ENCODE measurements around the gene ACER3. TPM values are rescaled to one million over a fixed set of nuclear protein-coding genes. Genes with fewer than 3 reads are reported as not detected.

ACER3 gene
- total and polyA plus RNA-seq, 2 of the 4 experiments (the other 2 are of a cell fraction), result 3.5 to 10.0 TPM

DNA sequence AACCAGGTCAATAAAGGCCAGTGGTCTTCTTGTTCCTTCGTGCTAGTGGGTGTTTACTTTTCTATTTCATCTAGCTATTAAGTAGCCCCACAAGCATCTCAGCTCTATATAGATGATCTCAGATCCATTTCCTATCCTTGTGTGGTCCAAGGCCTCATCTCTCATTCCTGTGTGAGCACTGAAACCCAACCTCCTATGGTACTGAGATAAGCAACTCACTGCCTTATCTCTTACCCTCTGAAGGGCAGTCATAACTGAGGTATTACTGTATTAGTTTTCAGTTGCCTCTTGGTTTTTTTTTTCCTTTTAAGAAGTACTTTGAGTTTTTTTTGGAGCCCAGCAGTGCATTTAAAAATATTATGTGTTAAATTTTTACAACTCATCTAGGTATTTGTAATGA lies 28.3 kb downstream of the ACER3 start:
- Histone ChIP-seq H2AK5ac (ENCODE audit: low read depth, low read length) (no peak overlapping the region), H2BK5ac (ENCODE audit: low read depth, low read length, poor library complexity, severe bottlenecking) (no peak overlapping the region), H2BK20ac (ENCODE audit: low read depth, low read length) (no peak overlapping the region), H3K18ac (ENCODE audit: low read depth, low read length) (no peak overlapping the region), H3K4me3 (ENCODE audit: insufficient read depth, low read depth, low read length) (no peak overlapping the region), H4K8ac (ENCODE audit: low read depth in 2 of 2, low read length in 2 of 2) (no peak overlapping the region), H2BK15ac (ENCODE audit: low read depth, low read length) (no peak overlapping the region), H3K14ac (replicated peaks; ENCODE audit: low read depth, low read length) (no peak overlapping the region), H3K9me3 (ENCODE audit: control insufficient read depth, insufficient read depth, low read length) (no peaks in the 10 kb centered on the region), H3K9ac (ENCODE audit: low read depth, low read length) (no peak overlapping the region), H4K91ac (ENCODE audit: insufficient read depth, low read depth, low read length) (no peak overlapping the region), H3K56ac (ENCODE audit: extremely low read depth, insufficient read depth, low read length) (no peak overlapping the region), H2BK120ac (ENCODE audit: low read depth, low read length) (no peak overlapping the region), H3K4me2 (ENCODE audit: low read depth, low read length) (no peak overlapping the region), H4K5ac (ENCODE audit: low read depth, low read length) (no peak overlapping the region), H3K27ac (ENCODE audit: insufficient read depth, low read length) (no peak overlapping the region), H2AFZ (replicated peaks; ENCODE audit: low read length, poor library complexity) (no peak overlapping the region), H3K4ac (ENCODE audit: low read depth, low read length) (no peak overlapping the region), H3K36me3 (ENCODE audit: control insufficient read depth, insufficient read depth, low read length) (no peaks in the 10 kb centered on the region), H4K20me1 (ENCODE audit: insufficient read depth, low read length) (no peaks in the 10 kb centered on the region), H2AK9ac (replicated peaks; ENCODE audit: low read depth, low read length, poor library complexity) (no peak overlapping the region), H3K79me1 (ENCODE audit: low read depth in 1 of 2, low read length in 2 of 2) (peaks cover 0 to 4% of the 10 kb centered on the region in 2 experiments; a peak in 2 of 4 replicates), H3K9me1 (ENCODE audit: insufficient read depth, low read length) (no peaks in the 10 kb centered on the region), H3K23ac (ENCODE audit: low read depth, low read length) (no peak overlapping the region), H3K27me3 (ENCODE audit: control insufficient read depth, insufficient read depth, low read length) (no peaks in the 10 kb centered on the region), H3K4me1 (ENCODE audit: control insufficient read depth, insufficient read depth, low read length) (no peaks in the 10 kb centered on the region; the same call in 1 of the 2 replicates)
- DNase-seq (peak; percentile 68), ATAC-seq (ENCODE audit: low read depth) (peak; percentile 81)
- in situ Hi-C loops (cut with MboI; ENCODE audit: low sequenced_read_pairs) (no loop called here), intact Hi-C loops (cut with micrococcal nuclease) (no loop called here), dilution Hi-C loops (cut with HindIII; ENCODE audit: low sequenced_read_pairs, unreplicated experiment) (no loop called here)
- BruUV-seq (replicated peaks), result no TSS peak
- CTCF ChIA-PET, result interaction anchor here (2.6 kb wide), 1 partner anchor 30 kb away, joined by 7 read pairs; no protein-coding TSS in a partner anchor
- no peak for TF ChIP-seq BHLHE40 (IDR thresholded peaks at IDR 0.05; ENCODE audit: low read depth, low read length)
- no peak for TF ChIP-seq CEBPB (IDR thresholded peaks at IDR 0.05; ENCODE audit: low read depth, low read length)
- TF ChIP-seq RAD21 (IDR thresholded peaks at IDR 0.05; ENCODE audit: low read length), result no peak
- TF ChIP-seq MXI1 (IDR thresholded peaks at IDR 0.05; ENCODE audit: borderline replicate concordance, low read depth, low read length), result no peak
- no CpG with 5 or more reads among the region's 1 CpG for WGBS, 2 experiments (ENCODE audit: extremely low coverage in 2 of 2, insufficient read length in 1 of 2)
- POLR2A ChIA-PET (ENCODE audit: unreplicated experiment), result no interaction called here
